ENCODE measurements around the gene DNHD1. TPM values are rescaled to one million over a fixed set of nuclear protein-coding genes. Genes with fewer than 3 reads are reported as not detected.

DNHD1 gene
- total RNA-seq, 2 donors from 2014 or later: 23.9 to 26.5 TPM

- H3K9me3 ChIP-seq: no peaks in the 10 kb centered on the region
- DNase-seq (ENCODE audit: low spot score): no peak
- no peaks in the 10 kb centered on the region for H3K27me3 ChIP-seq (replicated peaks; ENCODE audit: insufficient read depth)
- no peak for TF ChIP-seq CTCF (IDR thresholded peaks at IDR 0.05)
- no peak overlapping the region for H3K4me3 ChIP-seq
- peaks cover 11% of the 10 kb centered on the region for H3K36me3 ChIP-seq
- no peak overlapping the region for H3K27ac ChIP-seq
- ATAC-seq (ENCODE audit: insufficient number of reproducible peaks, low FRiP score, low read depth): no peak
- H3K4me1 ChIP-seq (ENCODE audit: control insufficient read depth in 1 of 2, low read depth in 2 of 2): no peaks in the 10 kb centered on the region
Observed at GRCh38 chr11:6547177-6547576, 50.1 kb downstream of the DNHD1 start.

DNA sequence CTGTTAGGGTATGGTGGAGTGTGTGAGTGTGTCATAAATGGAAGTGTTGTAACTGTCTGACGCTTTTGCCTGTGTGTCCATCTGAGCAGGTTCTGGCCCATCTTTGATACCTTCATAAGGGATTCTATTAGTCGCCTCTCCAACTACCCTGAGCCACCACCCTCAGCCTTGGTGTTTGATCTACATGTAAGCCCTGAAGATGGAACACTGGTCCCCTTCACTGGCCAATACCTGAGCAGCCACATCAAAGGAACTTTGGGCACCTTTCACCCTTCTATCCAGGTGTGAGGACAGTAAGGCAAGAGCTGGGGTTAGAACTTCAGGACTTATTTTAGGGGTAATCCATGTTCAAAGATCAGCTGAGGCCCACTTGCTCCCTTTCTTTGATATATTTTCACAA is 51.0 kb downstream of the DNHD1 start:
- H3K36me3 ChIP-seq: peaks cover 11% of the 10 kb centered on the region
- ATAC-seq (ENCODE audit: insufficient number of reproducible peaks, low FRiP score, low read depth): no peak
- no peak for TF ChIP-seq CTCF (IDR thresholded peaks at IDR 0.05)
- H3K27ac ChIP-seq: no peak overlapping the region
- H3K27me3 ChIP-seq (replicated peaks; ENCODE audit: insufficient read depth): no peaks in the 10 kb centered on the region
- H3K4me1 ChIP-seq (ENCODE audit: control insufficient read depth in 1 of 2, low read depth in 2 of 2): no peaks in the 10 kb centered on the region
- H3K9me3 ChIP-seq: no peaks in the 10 kb centered on the region
- H3K4me3 ChIP-seq: no peak overlapping the region
- DNase-seq (ENCODE audit: low spot score): no peak

GRCh38 chr11:6548641-6549040 is 51.6 kb downstream of the DNHD1 start:
- ATAC-seq (ENCODE audit: insufficient number of reproducible peaks, low FRiP score, low read depth) (no peak), DNase-seq (ENCODE audit: low spot score) (no peak)
- Histone ChIP-seq H3K27ac (no peak overlapping the region), H3K36me3 (peaks cover 11% of the 10 kb centered on the region), H3K27me3 (replicated peaks; ENCODE audit: insufficient read depth) (no peaks in the 10 kb centered on the region), H3K9me3 (no peaks in the 10 kb centered on the region), H3K4me3 (no peak overlapping the region), H3K4me1 (ENCODE audit: control insufficient read depth in 1 of 2, low read depth in 2 of 2) (no peaks in the 10 kb centered on the region)
- TF ChIP-seq CTCF (IDR thresholded peaks at IDR 0.05): no peak

DNA sequence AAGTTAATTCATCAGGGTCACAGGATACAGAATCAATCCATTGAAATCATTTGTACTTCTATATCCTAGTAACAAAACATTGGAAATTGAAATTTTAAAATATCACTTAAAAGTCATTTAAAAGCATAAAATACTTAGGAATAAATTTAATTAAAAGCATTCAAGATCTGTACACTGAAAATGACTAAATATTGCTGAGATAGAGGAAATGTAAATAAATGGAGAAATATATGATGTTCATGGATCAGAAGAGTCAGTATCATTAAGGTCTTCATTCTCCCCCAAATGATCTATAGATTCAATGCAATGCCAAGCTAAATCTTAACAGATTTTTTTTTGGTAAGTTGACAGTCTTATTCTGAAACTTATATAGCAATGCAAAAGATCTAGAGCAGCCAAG is 56.6 kb downstream of the DNHD1 start:
- no peak for ATAC-seq (ENCODE audit: insufficient number of reproducible peaks, low FRiP score, low read depth)
- no peaks in the 10 kb centered on the region for H3K9me3 ChIP-seq
- no peak overlapping the region for H3K27ac ChIP-seq
- no peaks in the 10 kb centered on the region for H3K4me1 ChIP-seq (ENCODE audit: control insufficient read depth in 1 of 2, low read depth in 2 of 2)
- H3K4me3 ChIP-seq: no peak overlapping the region
- DNase-seq (ENCODE audit: low spot score): no peak
- H3K27me3 ChIP-seq (replicated peaks; ENCODE audit: insufficient read depth): no peaks in the 10 kb centered on the region
- no peak for TF ChIP-seq CTCF (IDR thresholded peaks at IDR 0.05)
- H3K36me3 ChIP-seq: peaks cover 5% of the 10 kb centered on the region

GRCh38 chr11:6554828-6555706 is 58.0 kb downstream of the DNHD1 start:
- H3K4me1 ChIP-seq (ENCODE audit: control insufficient read depth in 1 of 2, low read depth in 2 of 2): no peaks in the 10 kb centered on the region
- no peak overlapping the region for H3K4me3 ChIP-seq
- TF ChIP-seq CTCF (IDR thresholded peaks at IDR 0.05): no peak
- DNase-seq (ENCODE audit: low spot score) (no peak), ATAC-seq (ENCODE audit: insufficient number of reproducible peaks, low FRiP score, low read depth) (no peak)
- H3K27ac ChIP-seq: no peak overlapping the region
- H3K27me3 ChIP-seq (replicated peaks; ENCODE audit: insufficient read depth): no peaks in the 10 kb centered on the region
- peaks cover 5% of the 10 kb centered on the region for H3K36me3 ChIP-seq
- H3K9me3 ChIP-seq: no peaks in the 10 kb centered on the region
